Left hindlimb (tissue), 1 donor: ENCODE data around the gene HMCN1.

Experiments
- DNase-seq: peaks from one replicate; pipeline ENCODE4 v3.0.0-alpha.2; 2018

Gene HMCN1

GRCh38 chr1:185972096-185972850, 238.1 kb downstream of the HMCN1 start:
- DNase-seq, result no peak

GRCh38 chr1:185973645-185974044, 239.5 kb downstream of the HMCN1 start:
- no peak for DNase-seq

GRCh38 chr1:185974367-185975170, 240.4 kb downstream of the HMCN1 start:
- DNase-seq, result no peak

- DNase-seq, result no peak
Observed at GRCh38 chr1:185980891-185981290, 246.7 kb downstream of the HMCN1 start.

- DNase-seq, result no peak
Observed at GRCh38 chr1:185984113-185984836, 250.1 kb downstream of the HMCN1 start.

GRCh38 chr1:185987611-185988321, 253.6 kb downstream of the HMCN1 start:
- DNase-seq, result no peak

GRCh38 chr1:185990565-185990964, 256.4 kb downstream of the HMCN1 start:
- no peak for DNase-seq

GRCh38 chr1:185991266-185991665, 257.1 kb downstream of the HMCN1 start:
- DNase-seq, result no peak

- no peak for DNase-seq
Observed at GRCh38 chr1:185996211-185996610, 262.0 kb downstream of the HMCN1 start.

GRCh38 chr1:185998391-185998790, 264.2 kb downstream of the HMCN1 start:
- DNase-seq, result no peak

GRCh38 chr1:186002406-186002805, 268.2 kb downstream of the HMCN1 start:
- no peak for DNase-seq

GRCh38 chr1:186009039-186009737, 275.0 kb downstream of the HMCN1 start:
- no peak for DNase-seq

- DNase-seq, result no peak
Observed at GRCh38 chr1:186014370-186015037, 280.3 kb downstream of the HMCN1 start.

GRCh38 chr1:186016856-186017255, 282.7 kb downstream of the HMCN1 start:
- no peak for DNase-seq

- DNase-seq, result no peak
Observed at GRCh38 chr1:186022184-186022583, 288.0 kb downstream of the HMCN1 start.

GRCh38 chr1:186026946-186027345, 292.8 kb downstream of the HMCN1 start:
- no peak for DNase-seq

GRCh38 chr1:186027621-186028020, 293.4 kb downstream of the HMCN1 start:
- no peak for DNase-seq

GRCh38 chr1:186030453-186030852, 296.3 kb downstream of the HMCN1 start:
- DNase-seq, result no peak

GRCh38 chr1:186033847-186034271, 299.7 kb downstream of the HMCN1 start:
- DNase-seq, result no peak

GRCh38 chr1:186042230-186042629, 308.0 kb downstream of the HMCN1 start:
- DNase-seq, result no peak

GRCh38 chr1:186043296-186043695, 309.1 kb downstream of the HMCN1 start:
- DNase-seq, result no peak
